ENCODE data around the gene SP1.
"Not testable (repeated sequence)": the region's sequence is repeated elsewhere in the genome, so short reads cannot be mapped to it uniquely, and the experiment has no call there.

DNA sequence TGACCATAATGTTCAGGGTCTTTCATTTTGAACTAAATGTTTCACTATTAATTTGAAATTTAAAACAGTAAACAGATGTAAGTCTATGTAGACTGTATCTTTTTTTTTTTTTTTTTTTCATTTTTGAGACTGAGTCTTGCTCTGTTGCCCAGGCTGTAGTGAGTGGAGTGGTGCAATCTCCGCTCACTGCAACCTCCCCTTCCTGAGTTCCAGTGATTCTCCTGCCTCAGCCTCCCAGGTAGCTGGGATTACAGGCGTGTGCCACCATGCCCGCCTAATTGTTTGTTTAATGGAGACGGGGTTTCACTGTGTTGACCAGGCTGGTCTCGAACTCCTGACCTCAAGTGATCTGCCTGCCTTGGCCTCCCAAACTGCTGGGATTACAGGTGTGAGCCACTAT is 6.4 kb downstream of the SP1 start:
- not testable (repeated sequence) for TF ChIP-seq EP300, POLR2A, POLR2AphosphoS5 (IDR thresholded peaks at IDR 0.05)
- TF ChIP-seq, protein P1, sequence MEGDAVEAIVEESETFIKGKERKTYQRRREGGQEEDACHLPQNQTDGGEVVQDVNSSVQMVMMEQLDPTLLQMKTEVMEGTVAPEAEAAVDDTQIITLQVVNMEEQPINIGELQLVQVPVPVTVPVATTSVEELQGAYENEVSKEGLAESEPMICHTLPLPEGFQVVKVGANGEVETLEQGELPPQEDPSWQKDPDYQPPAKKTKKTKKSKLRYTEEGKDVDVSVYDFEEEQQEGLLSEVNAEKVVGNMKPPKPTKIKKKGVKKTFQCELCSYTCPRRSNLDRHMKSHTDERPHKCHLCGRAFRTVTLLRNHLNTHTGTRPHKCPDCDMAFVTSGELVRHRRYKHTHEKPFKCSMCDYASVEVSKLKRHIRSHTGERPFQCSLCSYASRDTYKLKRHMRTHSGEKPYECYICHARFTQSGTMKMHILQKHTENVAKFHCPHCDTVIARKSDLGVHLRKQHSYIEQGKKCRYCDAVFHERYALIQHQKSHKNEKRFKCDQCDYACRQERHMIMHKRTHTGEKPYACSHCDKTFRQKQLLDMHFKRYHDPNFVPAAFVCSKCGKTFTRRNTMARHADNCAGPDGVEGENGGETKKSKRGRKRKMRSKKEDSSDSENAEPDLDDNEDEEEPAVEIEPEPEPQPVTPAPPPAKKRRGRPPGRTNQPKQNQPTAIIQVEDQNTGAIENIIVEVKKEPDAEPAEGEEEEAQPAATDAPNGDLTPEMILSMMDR (IDR thresholded peaks at IDR 0.05) = not testable (repeated sequence)
